Parathyroid adenoma (tissue), 2 donors: ENCODE measurements around the gene SVOP.

Experiments
- H2AFZ ChIP-seq: fragments of 300-600 bp; sonication (generic); one replicate; pipeline ENCODE4 v1.7.0; 2017; ENCODE audit warnings: antibody characterized with exemption, mild to moderate bottlenecking
- H3K27ac ChIP-seq: fragments of 300-600 bp; sonication (generic); one replicate; pipeline ENCODE4 v1.7.0; 2017
- H3K27me3 ChIP-seq: fragments of 300-600 bp; sonication (generic); one replicate; pipeline ENCODE4 v1.7.0; 2017; ENCODE audit warnings: low read length; ENCODE audit not compliant: control insufficient read depth, insufficient read depth
- H3K36me3 ChIP-seq: fragments of 300-600 bp; sonication (generic); one replicate; pipeline ENCODE4 v1.7.0; 2017; ENCODE audit warnings: low read length; ENCODE audit not compliant: control insufficient read depth, insufficient read depth
- H3K4me1 ChIP-seq: fragments of 300-600 bp; sonication (generic); one replicate; pipeline ENCODE4 v1.7.0; 2017; ENCODE audit warnings: control low read depth
- H3K4me2 ChIP-seq: fragments of 300-600 bp; sonication (generic); one replicate; pipeline ENCODE4 v1.7.0; 2017; ENCODE audit warnings: low read length
- H3K4me3 ChIP-seq: fragments of 300-600 bp; sonication (generic); one replicate; pipeline ENCODE4 v1.7.0; 2017; ENCODE audit warnings: low read depth, low read length
- H3K79me2 ChIP-seq: fragments of 300-600 bp; sonication (generic); one replicate; pipeline ENCODE4 v1.7.0; 2017; ENCODE audit warnings: control low read depth
- H3K9ac ChIP-seq: fragments of 300-600 bp; sonication (generic); one replicate; pipeline ENCODE4 v1.7.0; 2017; ENCODE audit warnings: mild to moderate bottlenecking
- H3K9me3 ChIP-seq: fragments of 300-600 bp; sonication (generic); one replicate; pipeline ENCODE4 v1.7.0; 2017; ENCODE audit warnings: low read length; ENCODE audit not compliant: control insufficient read depth
- TF ChIP-seq, protein P1 (sequence below): fragments of 300-600 bp; sonication (generic); IDR thresholded peaks from one replicate; pipeline ENCODE4 v1.7.0; 2017; ENCODE audit warnings: antibody characterized with exemption, mild to moderate bottlenecking
- donor health status: primary hyperparathyroidism.

The SVOP gene

DNA sequence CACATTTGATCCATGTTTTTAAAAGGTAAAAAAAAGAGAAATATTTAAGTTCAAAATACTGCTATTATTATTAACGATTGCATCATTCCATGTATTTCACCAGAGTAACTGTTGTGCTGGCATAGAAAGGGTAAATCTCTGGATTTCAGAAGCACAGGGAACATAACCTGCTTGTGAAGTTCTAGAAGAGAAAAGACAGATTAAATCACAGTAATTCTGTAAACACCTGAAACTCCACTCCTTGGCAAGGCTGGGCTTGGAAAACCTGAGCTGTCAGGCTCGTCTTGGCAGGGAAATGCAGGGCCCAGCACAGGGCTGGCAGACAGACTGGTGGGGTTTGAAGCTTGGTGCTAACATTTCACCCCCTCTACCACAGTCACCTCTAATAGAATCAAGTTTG is 35.1 kb downstream of the SVOP start:
- TF ChIP-seq, protein P1, sequence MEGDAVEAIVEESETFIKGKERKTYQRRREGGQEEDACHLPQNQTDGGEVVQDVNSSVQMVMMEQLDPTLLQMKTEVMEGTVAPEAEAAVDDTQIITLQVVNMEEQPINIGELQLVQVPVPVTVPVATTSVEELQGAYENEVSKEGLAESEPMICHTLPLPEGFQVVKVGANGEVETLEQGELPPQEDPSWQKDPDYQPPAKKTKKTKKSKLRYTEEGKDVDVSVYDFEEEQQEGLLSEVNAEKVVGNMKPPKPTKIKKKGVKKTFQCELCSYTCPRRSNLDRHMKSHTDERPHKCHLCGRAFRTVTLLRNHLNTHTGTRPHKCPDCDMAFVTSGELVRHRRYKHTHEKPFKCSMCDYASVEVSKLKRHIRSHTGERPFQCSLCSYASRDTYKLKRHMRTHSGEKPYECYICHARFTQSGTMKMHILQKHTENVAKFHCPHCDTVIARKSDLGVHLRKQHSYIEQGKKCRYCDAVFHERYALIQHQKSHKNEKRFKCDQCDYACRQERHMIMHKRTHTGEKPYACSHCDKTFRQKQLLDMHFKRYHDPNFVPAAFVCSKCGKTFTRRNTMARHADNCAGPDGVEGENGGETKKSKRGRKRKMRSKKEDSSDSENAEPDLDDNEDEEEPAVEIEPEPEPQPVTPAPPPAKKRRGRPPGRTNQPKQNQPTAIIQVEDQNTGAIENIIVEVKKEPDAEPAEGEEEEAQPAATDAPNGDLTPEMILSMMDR: no peak
- H3K4me1 ChIP-seq: no peaks in the 10 kb centered on the region
- H3K4me2 ChIP-seq: no peak overlapping the region
- H3K9ac ChIP-seq: no peak overlapping the region
- no peaks in the 10 kb centered on the region for H3K27me3 ChIP-seq
- peak overlapping the region; percentile 13 for H3K27ac ChIP-seq
- no peaks in the 10 kb centered on the region for H3K36me3 ChIP-seq
- H2AFZ ChIP-seq: peak overlapping the region; percentile 2
- peaks cover 6% of the 10 kb centered on the region for H3K79me2 ChIP-seq
- H3K9me3 ChIP-seq: no peaks in the 10 kb centered on the region
- no peak overlapping the region for H3K4me3 ChIP-seq

GRCh38 chr12:108983227-108983626 is 37.6 kb downstream of the SVOP start:
- H2AFZ ChIP-seq: no peak overlapping the region
- H3K4me1 ChIP-seq: no peaks in the 10 kb centered on the region
- H3K9me3 ChIP-seq: no peaks in the 10 kb centered on the region
- H3K27ac ChIP-seq: no peak overlapping the region
- H3K27me3 ChIP-seq: no peaks in the 10 kb centered on the region
- H3K9ac ChIP-seq: no peak overlapping the region
- H3K79me2 ChIP-seq: peaks cover 6% of the 10 kb centered on the region
- TF ChIP-seq, protein P1: no peak
- H3K4me2 ChIP-seq: no peak overlapping the region
- no peaks in the 10 kb centered on the region for H3K36me3 ChIP-seq
- H3K4me3 ChIP-seq: no peak overlapping the region

GRCh38 chr12:108982621-108983219 is 38.1 kb downstream of the SVOP start:
- TF ChIP-seq, protein P1: no peak

DNA sequence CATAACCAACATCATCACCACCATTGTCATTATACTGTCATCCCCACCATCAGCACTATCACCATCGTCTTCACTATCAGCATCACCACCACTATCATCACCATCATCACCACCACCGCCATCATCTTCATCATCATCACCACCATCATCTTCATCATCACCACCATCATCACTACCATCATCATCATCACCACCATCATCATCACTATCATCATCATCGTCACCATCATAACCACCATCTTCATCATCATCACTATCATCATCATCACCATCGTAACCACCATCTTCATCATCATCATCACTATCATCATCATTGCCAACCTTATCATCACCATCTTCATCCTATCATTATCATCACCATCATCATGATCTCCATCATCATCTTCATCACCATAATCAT is 39.0 kb downstream of the SVOP start:
- Histone ChIP-seq H3K4me2 (no peak overlapping the region), H3K27me3 (no peaks in the 10 kb centered on the region), H3K4me3 (no peak overlapping the region), H3K36me3 (no peaks in the 10 kb centered on the region), H3K9me3 (no peaks in the 10 kb centered on the region), H3K9ac (no peak overlapping the region), H3K4me1 (no peaks in the 10 kb centered on the region), H3K27ac (no peak overlapping the region), H2AFZ (no peak overlapping the region), H3K79me2 (peaks cover 6% of the 10 kb centered on the region)
- TF ChIP-seq, protein P1: no peak

More at GRCh38 chr12:108982621-108983219, 38.1 kb downstream of the SVOP start:
- Histone ChIP-seq H3K9ac (no peak overlapping the region), H3K27ac (no peak overlapping the region), H3K79me2 (peaks cover 6% of the 10 kb centered on the region), H3K4me3 (no peak overlapping the region), H3K4me2 (no peak overlapping the region), H3K9me3 (no peaks in the 10 kb centered on the region), H3K27me3 (no peaks in the 10 kb centered on the region), H3K4me1 (no peaks in the 10 kb centered on the region), H2AFZ (no peak overlapping the region), H3K36me3 (no peaks in the 10 kb centered on the region)
